LNCAP (cell line): ENCODE results near the gene RAB33A.

Experiments
- TF ChIP-seq, protein P1 (sequence below): fragments of 450-650 bp; IDR thresholded peaks from 2 replicates; pipeline ENCODE4 v1.5.1; 2017; ENCODE audit warnings: mild to moderate bottlenecking

Gene RAB33A

GRCh38 chrX:130174045-130174704 is 2.4 kb downstream of the RAB33A start:
- TF ChIP-seq, protein P1, sequence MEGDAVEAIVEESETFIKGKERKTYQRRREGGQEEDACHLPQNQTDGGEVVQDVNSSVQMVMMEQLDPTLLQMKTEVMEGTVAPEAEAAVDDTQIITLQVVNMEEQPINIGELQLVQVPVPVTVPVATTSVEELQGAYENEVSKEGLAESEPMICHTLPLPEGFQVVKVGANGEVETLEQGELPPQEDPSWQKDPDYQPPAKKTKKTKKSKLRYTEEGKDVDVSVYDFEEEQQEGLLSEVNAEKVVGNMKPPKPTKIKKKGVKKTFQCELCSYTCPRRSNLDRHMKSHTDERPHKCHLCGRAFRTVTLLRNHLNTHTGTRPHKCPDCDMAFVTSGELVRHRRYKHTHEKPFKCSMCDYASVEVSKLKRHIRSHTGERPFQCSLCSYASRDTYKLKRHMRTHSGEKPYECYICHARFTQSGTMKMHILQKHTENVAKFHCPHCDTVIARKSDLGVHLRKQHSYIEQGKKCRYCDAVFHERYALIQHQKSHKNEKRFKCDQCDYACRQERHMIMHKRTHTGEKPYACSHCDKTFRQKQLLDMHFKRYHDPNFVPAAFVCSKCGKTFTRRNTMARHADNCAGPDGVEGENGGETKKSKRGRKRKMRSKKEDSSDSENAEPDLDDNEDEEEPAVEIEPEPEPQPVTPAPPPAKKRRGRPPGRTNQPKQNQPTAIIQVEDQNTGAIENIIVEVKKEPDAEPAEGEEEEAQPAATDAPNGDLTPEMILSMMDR, result no peak

DNA sequence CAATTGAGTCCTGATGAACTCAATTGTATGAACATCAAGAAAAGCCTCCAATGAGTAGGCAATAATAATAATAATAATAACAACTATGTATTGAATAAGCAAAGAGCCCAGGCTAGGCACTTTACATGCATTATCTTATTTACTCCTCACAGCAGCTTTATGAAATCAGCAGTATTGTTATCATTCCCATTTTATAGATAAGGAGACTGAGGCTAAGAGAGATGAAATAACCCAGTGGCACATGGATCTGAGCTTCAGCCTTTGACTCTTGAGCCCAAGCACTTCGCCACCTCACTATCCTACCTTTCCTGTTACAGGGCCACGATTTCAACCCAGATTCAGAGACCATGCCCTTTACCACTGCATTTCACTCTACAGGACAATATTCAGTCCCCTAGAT is 3.2 kb downstream of the RAB33A start:
- TF ChIP-seq, protein P1, result no peak

DNA sequence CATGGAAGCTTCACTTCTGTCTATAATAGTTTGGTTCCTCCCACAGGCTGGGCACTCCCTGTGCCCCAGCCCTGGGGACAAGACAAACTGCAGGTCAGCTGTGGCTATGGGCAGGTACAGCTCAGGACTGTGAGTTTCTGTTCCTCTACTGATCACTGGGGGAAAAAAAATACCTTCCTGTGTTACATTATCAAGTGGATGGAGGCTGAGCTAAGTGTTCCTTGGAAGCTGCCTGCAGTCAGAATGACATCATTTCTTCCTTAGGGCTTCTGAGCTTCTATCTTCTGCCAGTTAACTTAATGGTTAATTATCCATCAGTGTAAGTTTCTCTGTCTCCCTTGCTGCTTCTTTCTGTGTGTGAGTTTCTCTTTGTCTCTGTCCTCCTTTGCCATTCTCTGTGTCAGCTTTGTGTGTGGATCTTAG is 4.6 kb downstream of the RAB33A start:
- TF ChIP-seq, protein P1, result no peak

DNA sequence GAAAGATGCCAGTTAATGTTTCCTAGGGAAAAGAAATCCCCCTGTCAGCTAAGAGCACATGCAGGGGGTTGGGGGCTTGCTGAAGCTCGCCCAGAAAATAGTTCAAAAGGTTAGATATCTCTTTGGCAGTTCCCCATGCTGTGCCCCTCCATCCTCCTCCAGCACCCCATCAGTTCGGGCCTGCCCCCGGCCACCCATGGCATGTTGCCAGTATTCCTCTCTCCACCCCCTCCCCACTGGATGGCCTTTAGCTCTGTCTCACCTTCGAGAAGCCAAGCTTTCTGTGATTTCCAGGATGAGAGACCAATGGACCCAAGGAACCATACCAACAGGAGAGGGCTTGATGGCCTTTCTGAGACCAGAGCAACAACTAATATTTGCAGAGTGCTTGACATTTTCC is 5.2 kb downstream of the RAB33A start:
- TF ChIP-seq, protein P1, result no peak

- TF ChIP-seq, protein P1, result no peak
Measured at GRCh38 chrX:130179170-130179569, 7.4 kb downstream of the RAB33A start.

GRCh38 chrX:130179579-130180215 is 7.9 kb downstream of the RAB33A start:
- TF ChIP-seq, protein P1, result no peak

DNA sequence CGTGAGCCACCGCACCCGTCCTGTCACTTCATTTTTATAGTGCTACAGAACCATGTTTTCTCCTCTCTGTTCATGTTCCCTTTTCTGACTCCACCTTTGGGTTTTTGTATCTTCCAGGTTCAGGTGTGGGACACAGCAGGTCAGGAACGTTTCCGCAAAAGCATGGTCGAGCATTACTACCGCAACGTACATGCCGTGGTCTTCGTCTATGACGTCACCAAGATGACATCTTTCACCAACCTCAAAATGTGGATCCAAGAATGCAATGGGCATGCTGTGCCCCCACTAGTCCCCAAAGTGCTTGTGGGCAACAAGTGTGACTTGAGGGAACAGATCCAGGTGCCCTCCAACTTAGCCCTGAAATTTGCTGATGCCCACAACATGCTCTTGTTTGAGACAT is 12.4 kb downstream of the RAB33A start:
- TF ChIP-seq, protein P1, result no peak
